ENCODE results near the gene CCBE1.

DNA sequence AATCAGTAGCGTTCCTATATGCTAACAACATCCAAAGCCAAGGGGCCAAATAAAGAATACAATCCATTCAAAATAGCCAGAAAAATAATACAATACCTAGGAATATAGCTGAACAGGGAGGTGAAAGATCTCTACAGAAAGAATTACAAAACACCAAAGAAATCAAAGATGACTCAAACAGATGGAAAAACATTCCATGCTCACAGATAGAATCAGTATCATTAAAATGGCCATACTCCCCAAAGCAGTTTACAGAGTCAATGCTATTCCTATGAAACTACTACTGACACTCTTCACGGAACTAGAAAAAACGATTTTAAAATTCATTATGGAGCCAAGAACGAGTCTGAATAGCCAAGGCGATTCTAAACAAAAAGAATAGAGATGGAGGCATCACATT is 57.4 kb downstream of the CCBE1 start:
- TF ChIP-seq POLR2A (IDR thresholded peaks at IDR 0.05; ENCODE audit: low read length) (no peak), GATA1 (IDR thresholded peaks at IDR 0.05; ENCODE audit: low read depth, low read length) (no peak)

Measured in erythroblast (primary cell).